Adrenal gland (tissue), 12 donors: ENCODE measurements around the gene PLEKHA5. TPM values are rescaled to one million over a fixed set of nuclear protein-coding genes. Genes with fewer than 3 reads are reported as not detected.

Experiments used
- DNase-seq, 7 donors: peaks; one replicate each; pipeline ENCODE4 v3.0.0-alpha.2; 2019 to 2020
- H3K27ac ChIP-seq, 5 donors: fragments of 200-600 bp; sonication (generic) in 4 of 5; 1 replicate in 3 of 5; 2 replicates in 2 of 5; pipeline versions ENCODE4 v1.5.1 to v1.8.0; 2016 to 2020; ENCODE audit warnings: mild to moderate bottlenecking in 1 of 5
- H3K27me3 ChIP-seq: fragments of 200-600 bp; 2 replicates; pipeline ENCODE4 v1.8.0; 2021
- H3K36me3 ChIP-seq, 2 donors: fragments of 200-600 bp; replicated peaks in 1 of 2; 1 replicate in 1 of 2; 2 replicates in 1 of 2; pipeline versions ENCODE4 v1.5.1 to v1.8.0; 2018 to 2022
- H3K4me1 ChIP-seq, 2 donors: fragments of 200-600 bp; replicated peaks in 1 of 2; 1 replicate in 1 of 2; 2 replicates in 1 of 2; pipeline versions ENCODE4 v1.5.1 to v1.8.0; 2018 to 2021
- H3K4me3 ChIP-seq, 4 donors: fragments of 200-600 bp; sonication (generic) in 3 of 4; one replicate each; pipeline ENCODE4 v1.5.1; 2016 to 2018
- H3K9me3 ChIP-seq, 3 donors: fragments of 200-600 bp; sonication (generic) in 1 of 3; replicated peaks in 1 of 3; 1 replicate in 2 of 3; 2 replicates in 1 of 3; pipeline versions ENCODE4 v1.5.1 to v1.8.0; 2016 to 2021
- POLR2A ChIP-seq, 2 donors: fragments of 450-650 bp; IDR thresholded peaks; one replicate each; pipeline ENCODE4 v1.6.1; 2017; ENCODE audit warnings: antibody characterized with exemption in 2 of 2, mild to moderate bottlenecking in 2 of 2, moderate library complexity in 1 of 2
- WGBS, 4 donors: extraction: QIAGEN DNeasy Blood & Tissue Kit in 2 of 4; methylation state at CpG; one replicate each; pipeline versions ENCODE4 v1.1.5 to v1.1.7; 2013 to 2017; 5-methylcytosine and 5-hydroxymethylcytosine counted together
- intact Hi-C, 2 donors: fragments of 100-400 bp; cut with DNase I; formaldehyde crosslinking; loops; one replicate each; pipeline versions ENCODE4 v1.14.1 to v1.15.0; 2022 to 2023
- polyA plus RNA-seq, 3 donors: library from polyadenylated mRNA; stranded (reverse); fragments of 200-250 nt in 2 of 3; fragments of 350-450 nt in 1 of 3; fragmentation: Illumina TruSeq in 1 of 3; extraction: RNeasy Lipid Tissue Mini Kit (QIAGEN cat#74804) in 1 of 3; gene quantifications; one replicate each; pipeline ENCODE4 v1.2.3, GENCODE V29; 2013 to 2014
- total RNA-seq, 9 donors: library from RNA; depleted of rRNA in 4 of 9; stranded (reverse); fragments of >200 nt in 4 of 9; fragments of 120-200 nt in 1 of 9; fragmentation: NEBNext Ultra II Directional in 1 of 9; extraction: Animal tissue kit (Norgen Biotek cat#: 25700) in 1 of 9; gene quantifications; one replicate each; pipeline versions ENCODE4 v1.1.0 to v1.2.4, GENCODE V29; 2013 to 2023
- TF ChIP-seq, protein P1 (sequence below), 6 experiments: fragments of 450-650 bp in 4 of 6; fragments of 200-600 bp in 2 of 6; sonication (generic) in 1 of 6; IDR thresholded peaks; 1 replicate in 5 of 6; 2 replicates in 1 of 6; pipeline versions ENCODE4 v1.5.1 to v1.8.0; 2016 to 2021; ENCODE audit warnings: antibody characterized with exemption in 6 of 6, mild to moderate bottlenecking in 2 of 6, moderate library complexity in 1 of 6
- donor health status: healthy with polysubstance abuse.
- donor health status: Bipolar disorder and iron deficiency.
- donor health status: DM: yes; HTN: yes; CAD: no.
- donor health status: DM: no; HTN: no; CAD: no.
- donor health status: DM: no; HTN: no; CAD: no.
- donor health status: DM: yes; HTN: yes; CAD: no.

Gene PLEKHA5
- total and polyA plus RNA-seq, 12 donors = 26.1 to 165 (median 95.7) TPM

GRCh38 chr12:19214020-19214419, 84.5 kb downstream of the PLEKHA5 start:
- 90 to 96% (median 95%) methylated on average over 1 of the region's 1 CpG for WGBS, 4 donors
- no peak for DNase-seq
- intact Hi-C loops = no loop called here
- TF ChIP-seq POLR2A (IDR thresholded peaks at IDR 0.05) = no peak
- TF ChIP-seq, protein P1, sequence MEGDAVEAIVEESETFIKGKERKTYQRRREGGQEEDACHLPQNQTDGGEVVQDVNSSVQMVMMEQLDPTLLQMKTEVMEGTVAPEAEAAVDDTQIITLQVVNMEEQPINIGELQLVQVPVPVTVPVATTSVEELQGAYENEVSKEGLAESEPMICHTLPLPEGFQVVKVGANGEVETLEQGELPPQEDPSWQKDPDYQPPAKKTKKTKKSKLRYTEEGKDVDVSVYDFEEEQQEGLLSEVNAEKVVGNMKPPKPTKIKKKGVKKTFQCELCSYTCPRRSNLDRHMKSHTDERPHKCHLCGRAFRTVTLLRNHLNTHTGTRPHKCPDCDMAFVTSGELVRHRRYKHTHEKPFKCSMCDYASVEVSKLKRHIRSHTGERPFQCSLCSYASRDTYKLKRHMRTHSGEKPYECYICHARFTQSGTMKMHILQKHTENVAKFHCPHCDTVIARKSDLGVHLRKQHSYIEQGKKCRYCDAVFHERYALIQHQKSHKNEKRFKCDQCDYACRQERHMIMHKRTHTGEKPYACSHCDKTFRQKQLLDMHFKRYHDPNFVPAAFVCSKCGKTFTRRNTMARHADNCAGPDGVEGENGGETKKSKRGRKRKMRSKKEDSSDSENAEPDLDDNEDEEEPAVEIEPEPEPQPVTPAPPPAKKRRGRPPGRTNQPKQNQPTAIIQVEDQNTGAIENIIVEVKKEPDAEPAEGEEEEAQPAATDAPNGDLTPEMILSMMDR (IDR thresholded peaks at IDR 0.05) = no peak
- H3K27me3 ChIP-seq = no peaks in the 10 kb centered on the region
- H3K4me1 ChIP-seq = peaks cover 18% of the 10 kb centered on the region in 2 donors
- H3K9me3 ChIP-seq = no peaks in the 10 kb centered on the region
- H3K27ac ChIP-seq = no peak overlapping the region
- H3K36me3 ChIP-seq = no peaks in the 10 kb centered on the region
- no peak overlapping the region for H3K4me3 ChIP-seq

GRCh38 chr12:19215115-19215514, 85.6 kb downstream of the PLEKHA5 start:
- no peak overlapping the region for H3K4me3 ChIP-seq

GRCh38 chr12:19217446-19217845, 87.9 kb downstream of the PLEKHA5 start:
- Histone ChIP-seq H3K9me3 (no peaks in the 10 kb centered on the region), H3K4me1 (peaks cover 18 to 24% of the 10 kb centered on the region in 2 donors), H3K27ac (no peak overlapping the region), H3K27me3 (no peaks in the 10 kb centered on the region), H3K4me3 (no peak overlapping the region), H3K36me3 (no peaks in the 10 kb centered on the region)
- intact Hi-C loops = no loop called here
- TF ChIP-seq, protein P1 (IDR thresholded peaks at IDR 0.05) = no peak
- 86 to 95% (median 93%) methylated on average over 3 of the region's 3 CpGs for WGBS, 4 donors
- no peak for DNase-seq

More at GRCh38 chr12:19215115-19215514, 85.6 kb downstream of the PLEKHA5 start:
- WGBS, 4 donors = 87 to 94% (median 89%) methylated on average over 3 of the region's 3 CpGs
- Histone ChIP-seq H3K9me3 (no peaks in the 10 kb centered on the region), H3K36me3 (no peaks in the 10 kb centered on the region), H3K4me1 (peaks cover 18% of the 10 kb centered on the region in 2 donors), H3K27ac (no peak overlapping the region), H3K27me3 (no peaks in the 10 kb centered on the region)
- DNase-seq = no peak
- TF ChIP-seq, protein P1 (IDR thresholded peaks at IDR 0.05) = no peak
- TF ChIP-seq POLR2A (IDR thresholded peaks at IDR 0.05) = no peak
- intact Hi-C loops = no loop called here

DNA sequence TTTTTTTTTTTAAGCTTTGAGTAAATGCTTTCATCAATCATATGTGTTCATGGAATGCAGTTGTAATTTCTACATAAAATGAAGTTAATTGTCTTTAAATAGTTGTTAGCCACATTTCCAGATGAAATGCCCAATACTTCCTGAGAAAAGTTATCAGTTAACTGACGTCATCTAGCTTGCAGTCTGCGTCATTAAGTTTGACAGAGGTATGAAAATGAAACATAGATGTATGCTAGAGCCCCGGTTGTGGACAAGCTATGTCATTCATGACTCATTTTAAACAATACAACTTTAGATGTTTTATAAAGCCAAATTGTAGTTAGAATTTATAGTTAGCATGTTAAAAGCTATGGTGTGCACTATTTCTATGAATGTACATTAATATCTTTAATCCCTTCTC, 90.7 kb downstream of the PLEKHA5 start:
- DNase-seq = peak in 1 of 7 donors; percentile 49
- Histone ChIP-seq H3K4me3 (no peak overlapping the region), H3K27ac (no peak overlapping the region), H3K27me3 (no peaks in the 10 kb centered on the region), H3K36me3 (no peaks in the 10 kb centered on the region), H3K9me3 (no peaks in the 10 kb centered on the region), H3K4me1 (peaks cover 18 to 41% of the 10 kb centered on the region in 2 donors)
- 30 to 41% (median 34%) methylated on average over 3 of the region's 3 CpGs for WGBS, 4 donors
- no peak for TF ChIP-seq POLR2A (IDR thresholded peaks at IDR 0.05)
- TF ChIP-seq, protein P1 (IDR thresholded peaks at IDR 0.05) = no peak
- intact Hi-C loops = no loop called here
